Endothelial cell of umbilical vein (primary cell): ENCODE data around the gene PASK. TPM values are rescaled to one million over a fixed set of nuclear protein-coding genes. Genes with fewer than 3 reads are reported as not detected.

ENCODE experiments used
- BruUV-seq: library from RNA; stranded (reverse); fragments of 400-500 nt; replicated peaks from 2 replicates; lab custom pipeline; 2021; lab: Mats Ljungman, UMichigan
- CTCF ChIA-PET: fragments of 300-600, 350-600 bp; sonication (Branson Sonifier 250); formaldehyde crosslinking; loops from one replicate; lab custom pipeline; 2021; ENCODE audit warnings: antibody characterized with exemption, inconsistent platforms; lab: Charles Lee
- POLR2A ChIA-PET: fragments of 300-600, 350-600 bp; sonication (Branson Sonifier 250); formaldehyde crosslinking; loops from one replicate; lab custom pipeline; 2021; ENCODE audit warnings: antibody characterized with exemption, inconsistent platforms; lab: Charles Lee
- DNase-seq: peaks from one replicate; pipeline ENCODE4 v3.0.0-alpha.2; 2011; ENCODE audit warnings: low read depth, low spot score
- FAIRE-seq: peaks from 2 replicates; lab custom pipeline; 2011; peaks lifted over from hg19 to GRCh38; lab: Jason Lieb, UNC
- H2AFZ ChIP-seq: 2 replicates; pipeline ENCODE4 v1.6.0; 2012; ENCODE audit warnings: low read depth, low read length, control low read depth, inconsistent platforms
- H3K27ac ChIP-seq: 2 replicates; pipeline ENCODE4 v1.5.1; 2011; ENCODE audit warnings: low read depth, mild to moderate bottlenecking, control low read depth, low read length, moderate library complexity; ENCODE audit not compliant: insufficient read depth
- H3K27me3 ChIP-seq, 2 experiments: 2 replicates each; pipeline versions ENCODE4 v1.6.0 to v1.6.1; 2011; ENCODE audit warnings: low read length in 2 of 2, mixed read lengths in 1 of 2; ENCODE audit not compliant: control insufficient read depth in 2 of 2, insufficient read depth in 2 of 2
- H3K36me3 ChIP-seq, 2 experiments: 2 replicates in 1 of 2; 3 replicates in 1 of 2; pipeline ENCODE4 v1.5.1; 2011; ENCODE audit warnings: low read length in 2 of 2, mild to moderate bottlenecking in 1 of 2, moderate library complexity in 1 of 2; ENCODE audit not compliant: control insufficient read depth in 2 of 2, insufficient read depth in 2 of 2; ENCODE audit errors: extremely low read depth in 1 of 2
- H3K4me1 ChIP-seq: 3 replicates; pipeline ENCODE4 v1.5.1; 2011; ENCODE audit warnings: mild to moderate bottlenecking, low read length; ENCODE audit not compliant: control insufficient read depth, insufficient read depth; ENCODE audit errors: extremely low read depth
- H3K4me2 ChIP-seq: 2 replicates; pipeline ENCODE4 v1.6.1; 2011; ENCODE audit warnings: low read length, control low read depth, mixed read lengths; ENCODE audit not compliant: insufficient read depth
- H3K4me3 ChIP-seq, 3 experiments: fragments of 200-600 bp in 1 of 3; sonication (generic), shearing (Covaris generic) in 1 of 3; replicated peaks in 1 of 3; 2 replicates each; pipeline ENCODE4 v1.5.1; 2011 to 2016; ENCODE audit warnings: control low read depth in 3 of 3, low read length in 3 of 3, mild to moderate bottlenecking in 2 of 3, inconsistent platforms in 1 of 3, low read depth in 1 of 3, moderate library complexity in 1 of 3; ENCODE audit not compliant: insufficient read depth in 1 of 3
- H3K79me2 ChIP-seq: 2 replicates; pipeline ENCODE4 v1.6.0; 2012; ENCODE audit warnings: low read length, inconsistent platforms; ENCODE audit not compliant: control insufficient read depth, insufficient read depth
- H3K9ac ChIP-seq: replicated peaks from 2 replicates; pipeline ENCODE3; 2011; ENCODE audit warnings: low read length, control low read depth; ENCODE audit not compliant: insufficient read depth; ENCODE audit errors: extremely low read depth
- H3K9me1 ChIP-seq: replicated peaks from 3 replicates; pipeline ENCODE4 v1.6.0; 2011; ENCODE audit warnings: mild to moderate bottlenecking, low read length; ENCODE audit not compliant: control insufficient read depth, insufficient read depth; ENCODE audit errors: extremely low read depth
- H3K9me3 ChIP-seq: replicated peaks from 2 replicates; pipeline ENCODE4 v1.5.1; 2012; ENCODE audit warnings: low read length, inconsistent platforms; ENCODE audit not compliant: control insufficient read depth, insufficient read depth
- H4K20me1 ChIP-seq: replicated peaks from 2 replicates; pipeline ENCODE3; 2011; ENCODE audit warnings: mild to moderate bottlenecking, low read length; ENCODE audit not compliant: control insufficient read depth, insufficient read depth; ENCODE audit errors: extremely low read depth
- EZH2 ChIP-seq: IDR thresholded peaks from 2 replicates; pipeline ENCODE4 v1.6.1; 2012; ENCODE audit warnings: borderline replicate concordance, low read depth, mild to moderate bottlenecking, moderate library complexity, low read length, inconsistent platforms; ENCODE audit not compliant: severe bottlenecking
- FOS ChIP-seq: IDR thresholded peaks from 2 replicates; pipeline ENCODE4 v1.6.1; 2011; ENCODE audit warnings: mild to moderate bottlenecking, low read length, moderate library complexity, borderline replicate concordance; ENCODE audit not compliant: insufficient read depth
- GATA2 ChIP-seq: IDR thresholded peaks from 2 replicates; pipeline ENCODE4 v1.7.0; 2011; ENCODE audit warnings: low read depth, mild to moderate bottlenecking, moderate library complexity, mixed read lengths, low read length; ENCODE audit not compliant: insufficient read length, insufficient read depth
- JUN ChIP-seq: IDR thresholded peaks from 2 replicates; pipeline ENCODE4 v1.6.1; 2011; ENCODE audit warnings: borderline replicate concordance, low read depth; ENCODE audit not compliant: insufficient read length, insufficient read depth
- MYC ChIP-seq: IDR thresholded peaks from one replicate; pipeline ENCODE4 v1.6.1; 2011; ENCODE audit warnings: mild to moderate bottlenecking, low read depth, low read length
- POLR2A ChIP-seq: IDR thresholded peaks from 2 replicates; pipeline ENCODE4 v1.6.1; 2012; ENCODE audit warnings: low read depth, mild to moderate bottlenecking, control low read depth, low read length
- POLR2AphosphoS5 ChIP-seq: IDR thresholded peaks from 2 replicates; pipeline ENCODE4 v1.6.1; 2012; ENCODE audit warnings: low read depth, mild to moderate bottlenecking, control low read depth, low read length, moderate library complexity; ENCODE audit not compliant: insufficient read depth
- dilution Hi-C: fragments of 300-500 bp; cut with MboI; formaldehyde crosslinking; loops from one replicate; pipeline ENCODE4 v1.15.0; 2019; ENCODE audit warnings: low sequenced_read_pairs; ENCODE audit not compliant: extremely low pct_ligation_motif_present
- intact Hi-C: fragments of 100-400 bp; cut with micrococcal nuclease; formaldehyde crosslinking; loops from one replicate; pipeline ENCODE4 v1.10.0; 2022
- polyA plus RNA-seq, 4 experiments: library from polyadenylated mRNA; depleted of rRNA in 3 of 4; stranded (reverse) in 3 of 4; unstranded in 1 of 4; fragments of >200 nt; gene quantifications; 2 replicates each; pipeline versions ENCODE4 v1.2.1 to v1.2.3, GENCODE V29; 2011 to 2012; ENCODE audit warnings: missing spikeins in 1 of 4
- total RNA-seq: library from RNA; stranded (reverse); gene quantifications from 2 replicates; pipeline ENCODE4 v1.2.3, GENCODE V29; 2021
- TF ChIP-seq, protein P1 (sequence below), 2 donors: IDR thresholded peaks; 1 replicate in 1 of 2; 2 replicates in 1 of 2; pipeline ENCODE4 v1.5.1; 2011; ENCODE audit warnings: low read length in 2 of 2, mild to moderate bottlenecking in 2 of 2, moderate library complexity in 2 of 2, control low read depth in 1 of 2, inconsistent platforms in 1 of 2, low read depth in 1 of 2; ENCODE audit not compliant: insufficient read depth in 1 of 2; ENCODE audit errors: extremely low read depth in 1 of 2
- TF ChIP-seq, protein P2 (sequence below): IDR thresholded peaks from 2 replicates; pipeline ENCODE4 v1.6.1; 2011; ENCODE audit not compliant: insufficient read depth, insufficient read length

The PASK gene
- total and polyA plus RNA-seq, 2 donors (not counting 3 experiments of a cell fraction or from before 2014, with no cell fraction given), result 5.7 to 17.3 TPM

DNA sequence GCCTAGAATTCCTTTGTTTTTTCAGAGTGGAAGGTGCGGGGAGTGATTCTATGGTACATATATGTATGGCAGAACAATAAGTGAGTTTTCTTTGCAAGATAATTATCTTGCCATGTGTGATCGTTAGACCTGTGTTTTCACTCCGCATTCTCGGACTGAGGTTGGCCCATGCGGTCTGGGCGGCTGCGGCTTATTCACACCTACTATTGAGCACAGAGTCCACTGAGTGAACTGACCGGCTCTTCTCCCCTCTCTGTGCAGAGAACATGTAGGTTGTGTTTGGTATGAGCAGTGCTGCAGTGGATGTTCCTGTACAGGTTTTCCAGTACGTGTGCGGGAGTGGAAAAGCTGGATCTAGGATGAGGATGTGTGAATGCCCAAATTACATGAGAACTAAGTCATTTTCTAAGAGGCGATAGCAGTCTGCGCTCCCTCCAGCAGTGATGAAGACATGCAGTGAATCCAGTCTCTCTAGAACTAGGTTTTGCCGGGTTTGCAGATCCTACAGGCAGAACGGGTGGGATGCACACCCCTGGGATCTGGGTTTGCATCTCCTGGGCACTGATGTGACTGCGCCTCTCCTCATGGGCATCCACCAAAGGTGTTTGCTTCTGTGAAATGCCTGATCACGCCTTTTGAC lies 74.3 kb downstream of the PASK start:
- H3K27me3 ChIP-seq, result no peaks in the 10 kb centered on the region
- intact Hi-C loops, result loop anchor here (10.0 kb wide), 1 partner anchor 160 kb away; no protein-coding TSS in a partner anchor
- FAIRE-seq, result no peak
- ChIA-PET POLR2A (no interaction called here), CTCF (no interaction called here)
- TF ChIP-seq FOS, result no peak
- no peak for TF ChIP-seq JUN
- TF ChIP-seq POLR2AphosphoS5, result no peak
- TF ChIP-seq EZH2, result no peak
- TF ChIP-seq, protein P1, sequence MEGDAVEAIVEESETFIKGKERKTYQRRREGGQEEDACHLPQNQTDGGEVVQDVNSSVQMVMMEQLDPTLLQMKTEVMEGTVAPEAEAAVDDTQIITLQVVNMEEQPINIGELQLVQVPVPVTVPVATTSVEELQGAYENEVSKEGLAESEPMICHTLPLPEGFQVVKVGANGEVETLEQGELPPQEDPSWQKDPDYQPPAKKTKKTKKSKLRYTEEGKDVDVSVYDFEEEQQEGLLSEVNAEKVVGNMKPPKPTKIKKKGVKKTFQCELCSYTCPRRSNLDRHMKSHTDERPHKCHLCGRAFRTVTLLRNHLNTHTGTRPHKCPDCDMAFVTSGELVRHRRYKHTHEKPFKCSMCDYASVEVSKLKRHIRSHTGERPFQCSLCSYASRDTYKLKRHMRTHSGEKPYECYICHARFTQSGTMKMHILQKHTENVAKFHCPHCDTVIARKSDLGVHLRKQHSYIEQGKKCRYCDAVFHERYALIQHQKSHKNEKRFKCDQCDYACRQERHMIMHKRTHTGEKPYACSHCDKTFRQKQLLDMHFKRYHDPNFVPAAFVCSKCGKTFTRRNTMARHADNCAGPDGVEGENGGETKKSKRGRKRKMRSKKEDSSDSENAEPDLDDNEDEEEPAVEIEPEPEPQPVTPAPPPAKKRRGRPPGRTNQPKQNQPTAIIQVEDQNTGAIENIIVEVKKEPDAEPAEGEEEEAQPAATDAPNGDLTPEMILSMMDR (IDR thresholded peaks at IDR 0.05; ENCODE audit: extremely low read depth in 1 of 2, insufficient read depth in 1 of 2, low read depth in 1 of 2, low read length in 2 of 2), result no peak
- no peak for TF ChIP-seq MYC
- no peak for TF ChIP-seq GATA2
- TF ChIP-seq, protein P2, sequence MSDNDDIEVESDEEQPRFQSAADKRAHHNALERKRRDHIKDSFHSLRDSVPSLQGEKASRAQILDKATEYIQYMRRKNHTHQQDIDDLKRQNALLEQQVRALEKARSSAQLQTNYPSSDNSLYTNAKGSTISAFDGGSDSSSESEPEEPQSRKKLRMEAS, result no peak
- TF ChIP-seq POLR2A, result no peak
- H3K4me2 ChIP-seq, result no peak overlapping the region
- no peaks in the 10 kb centered on the region for H4K20me1 ChIP-seq
- no peak overlapping the region for H3K9ac ChIP-seq
- dilution Hi-C loops, result no loop called here
- no peaks in the 10 kb centered on the region for H3K79me2 ChIP-seq
- no peak overlapping the region for H3K4me3 ChIP-seq
- peaks cover 0 to 2% of the 10 kb centered on the region in 2 experiments for H3K36me3 ChIP-seq
- no TSS peak for BruUV-seq
- no peak for DNase-seq
- no peaks in the 10 kb centered on the region for H3K4me1 ChIP-seq
- no peaks in the 10 kb centered on the region for H3K9me3 ChIP-seq
- H3K9me1 ChIP-seq, result no peaks in the 10 kb centered on the region
- no peak overlapping the region for H2AFZ ChIP-seq
- no peak overlapping the region for H3K27ac ChIP-seq
